HCT116 (cell line): ENCODE measurements around the gene ORC6. TPM values are rescaled to one million over a fixed set of nuclear protein-coding genes. Genes with fewer than 3 reads are reported as not detected.

ENCODE experiments used
- ATAC-seq: fragments of 200-7000 bp; cut with Tn5 transposase; 2 replicates; pipeline ENCODE4 v1.9.1; 2020; ENCODE audit warnings: mild to moderate bottlenecking, moderate library complexity
- BruUV-seq: library from RNA; stranded (reverse); fragments of 400-500 nt; replicated peaks from 2 replicates; lab custom pipeline; 2021; lab: Mats Ljungman, UMichigan
- CTCF ChIA-PET: fragments of 300-600 bp; sonication (Branson Sonifier 250); formaldehyde crosslinking; loops from one replicate; lab custom pipeline; 2021; ENCODE audit warnings: antibody characterized with exemption; lab: Charles Lee
- POLR2A ChIA-PET: fragments of 300-600, 350-600 bp; sonication (Branson Sonifier 250); formaldehyde crosslinking; loops from one replicate; lab custom pipeline; 2021; ENCODE audit warnings: antibody characterized with exemption; lab: Charles Lee
- RAD21 ChIA-PET, 2 experiments: fragments of 300-600 bp; sonication (Branson Sonifier 250); formaldehyde crosslinking; loops; one replicate each; lab custom pipeline; 2023; ENCODE audit warnings: low total read pairs in 2 of 2; ENCODE audit not compliant: uncharacterized antibody in 2 of 2, unreplicated experiment in 2 of 2, low non-redundant PET in 1 of 2; lab: Charles Lee
- DNase-seq: peaks from one replicate; pipeline ENCODE4 v3.0.0-alpha.2; 2010; ENCODE audit warnings: low read depth, low spot score
- H2AFZ ChIP-seq: fragments of 200-600 bp; shearing (Covaris generic), sonication (generic); 2 replicates; pipeline ENCODE4 v1.6.1; 2017; ENCODE audit warnings: low read depth, mixed run types, mixed read lengths, antibody characterized with exemption, low read length; ENCODE audit not compliant: poor library complexity, severe bottlenecking
- H3K27ac ChIP-seq: 2 replicates; pipeline ENCODE4 v1.5.1; 2012; ENCODE audit warnings: low read depth, low read length
- H3K27me3 ChIP-seq: fragments of 200-600 bp; sonication (generic); 2 replicates; pipeline ENCODE4 v1.6.1; 2016; ENCODE audit warnings: mixed run types, low read length, mixed read lengths; ENCODE audit not compliant: insufficient read depth
- H3K36me3 ChIP-seq, 2 experiments: fragments of 200-500 bp in 1 of 2; fragments of 200-600 bp in 1 of 2; sonication (Bioruptor generic) in 1 of 2; sonication (generic) in 1 of 2; 2 replicates each; pipeline versions ENCODE4 v1.5.1 to v1.6.1; 2014 to 2016; ENCODE audit warnings: low read length in 2 of 2, inconsistent platforms in 1 of 2, mixed read lengths in 1 of 2, mixed run types in 1 of 2; ENCODE audit not compliant: insufficient read depth in 2 of 2, control insufficient read depth in 1 of 2
- H3K4me1 ChIP-seq, 2 experiments: fragments of 200-600 bp in 1 of 2; sonication (generic) in 1 of 2; 2 replicates each; pipeline versions ENCODE4 v1.5.1 to v1.6.1; 2012 to 2017; ENCODE audit warnings: low read length in 2 of 2, inconsistent platforms in 1 of 2, mild to moderate bottlenecking in 1 of 2, mixed read lengths in 1 of 2, mixed run types in 1 of 2, moderate library complexity in 1 of 2; ENCODE audit not compliant: insufficient read depth in 2 of 2, control insufficient read depth in 1 of 2
- H3K4me2 ChIP-seq: fragments of 200-600 bp; sonication (generic); 2 replicates; pipeline ENCODE4 v1.6.1; 2017; ENCODE audit warnings: mixed run types, low read length, mixed read lengths
- H3K4me3 ChIP-seq, 2 experiments: fragments of 200-600 bp in 1 of 2; sonication (generic) in 1 of 2; replicated peaks in 1 of 2; 2 replicates each; pipeline ENCODE4 v1.5.1; 2011 to 2016; ENCODE audit warnings: low read length in 2 of 2, control low read depth in 1 of 2, low read depth in 1 of 2, mild to moderate bottlenecking in 1 of 2, mixed read lengths in 1 of 2, mixed run types in 1 of 2
- H3K79me2 ChIP-seq: fragments of 200-600 bp; sonication (generic); 2 replicates; pipeline ENCODE4 v1.6.1; 2017; ENCODE audit warnings: mild to moderate bottlenecking, mixed run types, low read length, moderate library complexity, mixed read lengths; ENCODE audit not compliant: insufficient read depth
- H3K9ac ChIP-seq: fragments of 200-600 bp; sonication (generic); 2 replicates; pipeline ENCODE4 v1.6.1; 2016; ENCODE audit warnings: low read length, mixed read lengths
- H3K9me2 ChIP-seq: fragments of 200-600 bp; sonication (generic), shearing (Covaris generic); 2 replicates; pipeline ENCODE4 v1.6.1; 2017; ENCODE audit warnings: mixed run types, mild to moderate bottlenecking, moderate library complexity; ENCODE audit not compliant: insufficient read depth
- H3K9me3 ChIP-seq, 2 experiments: fragments of 200-500 bp in 1 of 2; fragments of 200-600 bp in 1 of 2; sonication (Bioruptor generic) in 1 of 2; sonication (generic) in 1 of 2; 2 replicates each; pipeline ENCODE4 v1.6.1; 2014 to 2017; ENCODE audit warnings: low read length in 2 of 2, mixed read lengths in 2 of 2, inconsistent platforms in 1 of 2, low read depth in 1 of 2, mild to moderate bottlenecking in 1 of 2, mixed run types in 1 of 2, moderate library complexity in 1 of 2; ENCODE audit not compliant: control insufficient read depth in 1 of 2, insufficient read depth in 1 of 2
- H4K20me1 ChIP-seq: fragments of 200-600 bp; sonication (generic), shearing (Covaris generic); 2 replicates; pipeline ENCODE4 v1.6.1; 2017; ENCODE audit warnings: mixed run types, mild to moderate bottlenecking, moderate library complexity; ENCODE audit not compliant: insufficient read depth
- CBX3 ChIP-seq: IDR thresholded peaks from 2 replicates; pipeline ENCODE4 v1.6.1; 2012; ENCODE audit warnings: low read depth
- CEBPB ChIP-seq: IDR thresholded peaks from 2 replicates; pipeline ENCODE4 v1.6.1; 2012; ENCODE audit warnings: low read depth
- EZH2 ChIP-seq: fragments of 200-600 bp; sonication (generic); IDR thresholded peaks from 2 replicates; pipeline ENCODE4 v1.6.1; 2017; ENCODE audit warnings: antibody characterized with exemption, mixed run types
- FOSL1 ChIP-seq: IDR thresholded peaks from 2 replicates; pipeline ENCODE4 v1.6.1; 2012; ENCODE audit warnings: low read depth
- JUND ChIP-seq: IDR thresholded peaks from 2 replicates; pipeline ENCODE4 v1.6.1; 2012
- POLR2A ChIP-seq: IDR thresholded peaks from 2 replicates; pipeline ENCODE4 v1.7.0; 2011; ENCODE audit warnings: borderline replicate concordance; ENCODE audit not compliant: insufficient read depth, insufficient read length; ENCODE audit errors: extremely low read depth
- POLR2AphosphoS5 ChIP-seq: IDR thresholded peaks from 2 replicates; pipeline ENCODE4 v1.6.1; 2011; ENCODE audit warnings: mild to moderate bottlenecking, low read depth, low read length, moderate library complexity
- RAD21 ChIP-seq: IDR thresholded peaks from 2 replicates; pipeline ENCODE4 v1.6.1; 2012; ENCODE audit warnings: low read depth, mild to moderate bottlenecking
- REST ChIP-seq: IDR thresholded peaks from 2 replicates; pipeline ENCODE4 v1.6.1; 2012; ENCODE audit warnings: low read depth
- SP1 ChIP-seq: IDR thresholded peaks from 2 replicates; pipeline ENCODE4 v1.6.1; 2012; ENCODE audit warnings: low read depth
- SRF ChIP-seq: IDR thresholded peaks from 2 replicates; pipeline ENCODE4 v1.6.1; 2012; ENCODE audit warnings: low read depth
- TCF7L2 ChIP-seq: IDR thresholded peaks from 2 replicates; pipeline ENCODE4 v1.7.0; 2011; ENCODE audit warnings: borderline replicate concordance, inconsistent platforms; ENCODE audit not compliant: insufficient read depth, insufficient read length; ENCODE audit errors: extremely low read depth
- ZBTB33 ChIP-seq: IDR thresholded peaks from 2 replicates; pipeline ENCODE4 v1.6.1; 2011; ENCODE audit warnings: mild to moderate bottlenecking, low read length, moderate library complexity; ENCODE audit not compliant: insufficient replicate concordance; ENCODE audit errors: extremely low read depth
- ZFX ChIP-seq: fragments of 450-650 bp; IDR thresholded peaks from 2 replicates; pipeline ENCODE4 v1.6.1; 2017
- intact Hi-C: fragments of 100-400 bp; cut with micrococcal nuclease; formaldehyde crosslinking; loops from 2 replicates; pipeline ENCODE4 v1.10.0; 2022
- total RNA-seq: library from RNA; stranded (reverse); gene quantifications from one replicate; pipeline ENCODE4 v1.2.1, GENCODE V29; 2021; ENCODE audit not compliant: unreplicated experiment

Gene ORC6
- total RNA-seq, 1 experiment from 2014 or later = 44.7 TPM

GRCh38 chr16:46658925-46659324 lies 30.5 kb upstream of the ORC6 start:
- H3K9me3 ChIP-seq = no peaks in the 10 kb centered on the region
- H3K9me2 ChIP-seq = no peaks in the 10 kb centered on the region
- no peaks in the 10 kb centered on the region for H3K4me1 ChIP-seq
- TF ChIP-seq TCF7L2 = no peak
- TF ChIP-seq JUND = no peak
- no peak for TF ChIP-seq CBX3
- no peak for TF ChIP-seq ZBTB33
- TF ChIP-seq POLR2A = no peak
- no peak for TF ChIP-seq CEBPB
- no peak for TF ChIP-seq SP1
- no peak for TF ChIP-seq RAD21
- no peak for TF ChIP-seq FOSL1
- TF ChIP-seq REST = no peak
- no peak for TF ChIP-seq POLR2AphosphoS5
- no peak for TF ChIP-seq ZFX
- no peak for TF ChIP-seq EZH2
- TF ChIP-seq SRF = no peak
- POLR2A ChIA-PET = no interaction called here
- no peaks in the 10 kb centered on the region for H3K79me2 ChIP-seq
- no peaks in the 10 kb centered on the region for H4K20me1 ChIP-seq
- peaks cover 28 to 34% of the 10 kb centered on the region in 2 experiments for H3K36me3 ChIP-seq
- no peak overlapping the region for H3K27ac ChIP-seq
- intact Hi-C loops = no loop called here
- no peak overlapping the region for H3K4me2 ChIP-seq
- no peak overlapping the region for H3K4me3 ChIP-seq
- RAD21 ChIA-PET = no interaction called here
- no peak for ATAC-seq
- BruUV-seq = no TSS peak
- DNase-seq = no peak
- CTCF ChIA-PET = interaction anchor here (0.9 kb wide), 1 partner anchor 15 kb away, joined by 4 read pairs; no protein-coding TSS in a partner anchor
- no peak overlapping the region for H3K9ac ChIP-seq
- no peaks in the 10 kb centered on the region for H3K27me3 ChIP-seq
- H2AFZ ChIP-seq = no peak overlapping the region
